Activated CD4-positive, alpha-beta T cell treated with anti-CD3 and anti-CD28 coated beads, Interleukin-2, amount 50 U/mL, for 4 hours (primary cell): ENCODE results near the gene SURF4.
"Not testable (repeated sequence)": the region's sequence is repeated elsewhere in the genome, so short reads cannot be mapped to it uniquely, and the experiment has no call there.

Experiments
- DNase-seq, 2 experiments: peaks; one replicate each; pipeline ENCODE4 v3.0.0-alpha.2; 2020

Gene SURF4

DNA sequence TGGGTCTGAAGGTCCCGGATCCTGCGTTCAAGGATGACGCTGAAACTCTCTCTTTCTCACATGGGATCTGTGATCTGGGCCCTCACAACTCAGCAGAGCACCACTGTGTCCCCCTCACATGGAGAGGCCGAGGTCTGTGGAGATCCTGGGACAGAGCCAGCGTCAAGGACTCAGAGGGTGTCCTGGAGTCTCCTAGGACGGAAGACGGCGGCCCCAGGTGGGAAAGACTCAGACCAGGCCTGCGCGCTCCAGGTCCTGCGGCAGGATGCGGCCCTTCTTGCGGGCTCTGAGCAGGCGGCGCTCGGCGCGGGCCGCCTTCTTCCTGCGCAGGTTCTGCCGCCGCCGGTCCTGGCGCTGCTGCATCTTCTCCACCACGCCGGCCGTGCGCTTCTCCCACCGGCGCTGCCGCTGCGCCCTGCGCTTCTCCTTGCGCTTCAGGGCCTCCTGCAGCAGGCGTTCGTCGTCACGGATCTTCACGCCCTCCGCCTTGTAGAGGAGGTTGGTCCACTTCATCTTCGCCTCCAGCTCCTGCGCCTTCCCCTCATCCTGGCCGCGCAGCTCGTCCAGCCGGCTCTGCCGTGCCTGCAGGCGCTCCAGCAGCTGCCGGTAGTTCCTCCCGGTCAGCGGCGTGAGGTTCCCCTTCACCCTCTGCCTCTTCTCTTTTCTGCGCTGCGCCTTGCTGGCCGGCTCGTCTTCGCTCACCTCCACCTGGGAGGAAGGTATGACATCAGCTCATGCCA, 44.0 kb downstream of the SURF4 start:
- no peak for DNase-seq

DNA sequence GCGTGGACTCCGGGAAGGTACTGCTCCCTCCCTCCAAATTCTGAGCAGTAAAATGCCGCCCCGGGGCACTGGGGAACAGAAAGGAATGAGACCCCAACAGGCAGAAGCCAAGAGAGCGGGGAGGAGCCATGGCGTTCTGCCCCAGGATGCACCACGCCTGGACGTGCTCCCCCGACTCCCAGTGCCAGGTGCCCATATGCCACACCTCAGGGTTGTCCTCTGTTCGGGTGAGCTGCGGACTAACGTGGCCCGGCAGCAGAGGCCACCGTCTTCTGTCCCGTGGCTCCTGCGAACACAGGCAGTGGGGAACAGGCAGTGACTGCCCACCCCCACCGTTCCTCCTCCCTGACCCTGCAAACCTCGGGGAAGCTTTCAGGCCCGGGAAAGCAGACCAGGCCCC, 44.6 kb downstream of the SURF4 start:
- no peak for DNase-seq

DNA sequence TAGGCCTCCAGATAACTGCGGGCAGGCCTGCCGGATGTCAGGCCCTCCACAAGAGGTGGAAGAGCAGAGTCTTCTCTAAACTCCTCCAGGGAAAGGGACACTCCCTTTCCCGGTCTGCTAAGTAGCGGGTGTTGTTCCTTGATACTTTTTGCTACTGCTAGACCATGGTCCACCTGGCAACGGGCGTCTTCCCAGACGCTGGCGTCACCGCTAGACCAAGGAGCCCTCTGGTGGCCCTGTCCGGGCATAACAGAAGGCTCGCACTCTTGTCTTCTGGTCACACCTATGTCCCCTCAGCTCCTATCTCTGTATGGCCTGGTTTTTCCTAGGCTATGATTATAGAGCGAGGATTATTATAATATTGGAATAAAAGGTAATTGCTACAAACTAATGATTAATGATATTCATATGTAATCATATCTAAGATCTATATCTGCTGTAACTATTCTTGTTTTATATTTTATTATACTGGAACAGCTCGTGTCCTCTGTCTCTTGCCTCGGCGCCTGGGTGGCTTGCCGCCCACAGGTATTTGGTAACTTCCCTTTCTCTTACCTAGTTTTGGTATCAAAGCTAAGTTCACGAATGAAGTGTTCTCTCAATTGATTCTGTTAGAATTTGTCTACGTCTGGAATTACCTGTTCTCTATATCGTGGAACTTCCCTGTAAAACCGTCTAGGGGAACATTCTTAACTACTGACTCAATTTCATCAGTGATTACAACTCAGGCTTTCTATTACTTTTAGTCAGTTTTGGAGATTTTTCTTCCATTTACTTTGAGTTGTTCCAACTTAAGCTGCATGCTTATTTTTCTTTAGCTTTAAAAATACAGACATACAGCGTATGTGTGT, 46.3 kb downstream of the SURF4 start:
- not testable (repeated sequence) for DNase-seq

DNA sequence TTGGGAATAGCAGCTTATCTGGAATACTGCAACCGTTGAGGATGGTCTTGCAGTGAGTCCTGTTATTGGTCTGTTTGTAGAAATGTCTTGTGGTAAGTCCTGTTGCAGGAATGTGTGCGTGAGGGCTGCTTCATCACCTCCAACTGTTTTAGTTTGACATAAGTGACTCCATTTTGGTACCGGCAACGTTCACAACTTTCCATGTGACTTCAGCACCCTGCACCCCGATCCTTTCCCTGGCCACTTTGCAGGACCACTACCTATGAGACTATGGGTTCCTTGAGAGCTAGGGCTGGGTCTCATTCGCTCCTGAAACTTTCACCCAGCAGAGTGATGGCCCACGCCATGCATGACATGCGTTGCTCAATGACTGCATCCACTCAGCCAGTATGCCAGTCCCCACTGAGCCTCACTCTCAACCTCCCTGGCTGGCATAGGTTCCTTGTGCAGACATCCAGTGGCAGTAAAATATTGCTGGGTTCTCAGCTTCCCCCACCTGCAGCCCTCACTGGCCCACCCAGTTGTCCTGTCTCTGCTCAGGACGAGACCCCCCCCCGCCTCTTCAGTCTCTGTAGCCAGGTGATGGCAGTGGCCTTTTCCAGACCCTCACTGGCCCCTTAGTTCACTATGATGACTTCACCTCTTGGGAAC, 47.9 kb downstream of the SURF4 start:
- no peak for DNase-seq

DNA sequence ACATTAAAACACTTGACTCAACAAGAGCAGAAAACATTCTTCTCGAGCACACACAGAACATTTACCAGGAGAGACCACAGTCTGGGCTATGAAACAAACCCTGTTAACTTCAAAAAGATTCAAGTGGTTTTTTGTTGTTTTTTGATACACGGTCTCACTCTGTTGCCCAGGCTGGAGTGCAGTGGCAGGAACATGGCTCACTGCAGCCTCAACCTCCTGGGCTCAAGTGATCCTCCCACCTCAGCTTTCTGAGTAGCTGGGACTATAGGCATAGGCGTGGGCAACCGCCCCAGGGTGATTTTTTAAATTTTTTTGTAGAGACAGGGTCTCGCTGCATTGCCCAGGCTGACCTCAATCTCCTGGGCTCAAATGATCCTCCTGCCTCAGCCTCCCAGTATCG, 48.8 kb downstream of the SURF4 start:
- DNase-seq: not testable (repeated sequence)

DNA sequence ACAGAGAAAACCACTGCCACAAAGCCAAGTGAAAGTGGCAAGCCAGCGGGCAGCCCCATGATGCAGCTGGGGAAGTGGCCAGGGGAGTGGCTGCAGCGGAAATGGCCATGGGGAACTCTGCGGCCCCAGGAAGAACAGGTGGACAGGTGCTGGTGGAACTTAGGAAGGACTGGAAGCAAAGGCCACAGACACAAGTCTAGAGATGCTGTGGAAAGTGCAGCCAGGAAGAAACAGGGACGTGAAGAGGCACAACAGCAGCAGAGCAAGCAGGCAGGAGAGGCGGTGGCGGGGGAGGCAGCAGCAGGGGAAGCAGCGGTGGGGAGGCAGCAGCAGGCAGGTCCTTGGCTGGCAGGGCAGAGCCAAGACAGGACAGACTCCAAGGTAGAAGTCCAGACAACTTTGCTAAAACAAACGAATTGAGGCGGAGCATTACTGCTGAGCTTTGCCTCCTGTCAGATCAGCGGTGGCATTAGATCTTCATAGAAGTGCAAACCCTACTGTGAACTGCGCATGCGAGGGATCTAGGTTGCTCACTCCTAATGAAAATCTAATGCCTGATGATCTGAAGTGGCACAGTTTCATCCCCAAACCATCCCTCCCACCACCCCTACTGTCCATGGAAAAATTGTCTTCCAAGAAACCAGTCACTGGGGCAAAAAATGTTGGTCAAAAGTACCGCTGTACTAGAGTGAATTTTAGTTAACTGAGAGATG, 51.7 kb downstream of the SURF4 start:
- DNase-seq: no peak

DNA sequence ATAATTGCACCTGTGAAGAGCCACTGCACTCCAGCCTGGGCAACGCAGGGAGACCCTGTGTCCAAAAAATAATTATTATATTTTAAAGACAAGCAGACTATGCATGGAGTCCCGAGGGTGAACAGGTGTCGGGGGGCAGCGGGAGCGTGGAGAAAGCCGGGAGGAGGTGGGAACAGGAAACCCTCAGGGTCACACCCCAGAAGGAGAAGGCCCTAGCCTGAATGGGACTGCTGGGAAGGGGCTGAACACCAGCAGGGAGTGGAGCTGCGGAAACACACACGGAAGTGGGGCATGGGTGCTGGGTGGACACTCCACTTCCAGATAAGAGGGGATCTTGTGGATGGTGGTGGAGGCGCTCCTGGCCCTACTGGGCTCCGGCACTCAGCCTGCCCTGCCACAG, 52.6 kb downstream of the SURF4 start:
- DNase-seq: no peak

DNA sequence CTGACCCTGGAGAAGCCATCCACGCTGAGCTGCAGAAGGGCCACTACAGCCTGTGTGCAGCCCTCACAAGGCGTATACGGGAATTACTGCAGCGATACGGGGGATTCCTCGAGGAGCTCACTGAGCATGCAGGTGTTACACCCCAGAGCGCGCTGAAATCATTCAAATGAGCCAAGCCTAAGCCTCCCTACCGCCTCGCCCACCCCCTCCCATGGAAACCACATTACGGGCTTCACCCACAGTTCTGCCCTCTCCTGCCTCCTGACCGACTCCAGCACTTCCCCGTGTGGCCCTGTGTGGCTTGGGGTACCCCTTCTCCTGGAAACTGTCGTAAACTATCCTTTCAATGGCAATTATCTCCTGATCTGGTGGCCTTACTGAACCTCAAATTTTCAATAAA, 53.2 kb downstream of the SURF4 start:
- no peak for DNase-seq

DNA sequence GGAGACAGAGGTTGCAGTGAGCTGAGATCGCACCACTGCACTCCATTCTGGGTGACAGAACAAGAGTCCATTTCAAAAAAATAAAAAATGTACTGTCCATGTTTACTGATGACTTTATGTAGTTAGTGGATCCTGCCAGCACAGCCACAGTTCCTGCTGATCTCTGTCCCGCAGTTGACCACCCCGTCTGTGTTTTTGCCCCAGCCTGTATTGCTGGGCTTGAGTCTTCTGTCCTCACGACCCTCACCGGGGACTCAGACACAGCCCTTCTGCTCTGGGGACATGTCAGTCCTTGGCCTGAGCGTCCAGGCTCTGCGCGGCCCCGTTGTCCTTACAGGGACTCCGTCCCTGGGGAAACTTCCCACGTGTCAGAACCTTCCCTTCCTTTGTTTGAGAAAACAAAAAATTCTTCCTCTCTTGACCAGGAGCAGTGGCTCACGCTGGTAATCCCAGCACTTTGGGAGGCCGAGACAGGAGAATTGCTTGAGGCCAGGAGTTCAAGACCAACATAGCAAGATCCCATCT, 54.4 kb downstream of the SURF4 start:
- no peak for DNase-seq

DNA sequence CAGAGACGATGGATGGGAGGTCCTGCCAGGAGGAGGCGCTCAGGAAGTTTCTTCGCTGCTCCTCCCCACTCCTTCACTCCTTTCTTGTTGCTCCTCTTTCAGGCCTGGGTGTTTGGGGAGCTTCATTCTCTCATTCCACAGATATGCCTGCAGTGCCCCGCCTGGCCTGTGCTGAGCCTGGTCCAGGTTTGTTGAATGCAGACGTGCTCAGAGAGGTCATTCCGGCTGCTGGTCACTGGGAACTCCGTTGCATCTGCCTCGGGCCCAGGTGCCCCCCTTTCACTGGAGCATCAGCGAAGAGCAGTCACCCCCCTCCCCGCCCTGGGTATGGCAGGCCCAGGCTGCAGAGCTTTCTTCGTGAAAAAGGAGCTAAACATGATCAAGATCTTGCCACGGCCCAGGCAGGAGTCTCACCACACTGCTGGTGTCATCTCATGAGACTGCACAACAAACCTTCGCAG, 55.4 kb downstream of the SURF4 start:
- DNase-seq: no peak

DNA sequence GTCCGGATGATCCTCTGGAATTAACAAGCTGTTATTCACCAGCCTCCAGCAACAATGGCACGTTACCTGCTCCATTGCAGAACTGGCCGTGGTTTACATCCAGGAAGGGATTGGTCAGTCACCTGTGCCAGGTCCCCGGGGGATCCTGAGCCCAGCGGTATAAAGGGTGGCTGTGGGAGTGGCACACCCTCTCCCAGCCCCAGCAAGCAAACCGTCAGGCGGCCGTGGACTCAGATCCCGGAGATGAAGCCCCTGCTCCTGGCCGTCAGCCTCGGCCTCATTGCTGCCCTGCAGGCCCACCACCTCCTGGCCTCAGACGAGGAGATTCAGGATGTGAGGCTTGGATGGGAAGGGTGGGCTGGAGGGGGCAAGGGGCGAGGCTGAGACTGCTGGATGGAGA, 58.3 kb downstream of the SURF4 start:
- not testable (repeated sequence) for DNase-seq

DNA sequence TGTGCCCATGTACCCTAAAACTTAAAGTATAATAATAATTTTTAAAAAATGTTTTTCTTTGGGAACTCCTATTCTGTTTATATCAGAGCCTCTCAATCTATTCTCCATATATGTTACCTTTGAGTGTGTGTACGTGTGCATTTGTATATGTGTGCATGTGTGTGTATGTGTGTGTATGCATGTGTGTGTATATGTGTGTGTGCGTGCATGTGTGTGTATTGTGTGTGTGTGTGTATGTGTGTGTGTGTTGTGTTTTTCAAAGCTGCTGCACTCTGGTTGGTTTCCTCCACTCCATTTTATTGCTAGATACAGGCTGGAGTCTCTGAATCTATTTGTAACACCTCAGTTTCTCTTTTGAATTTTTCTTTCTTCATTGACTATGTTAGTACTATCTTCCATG, 59.9 kb downstream of the SURF4 start:
- DNase-seq: no peak
